Panc1 (cell line): ENCODE data around the gene EPHA8. TPM values are rescaled to one million over a fixed set of nuclear protein-coding genes. Genes with fewer than 3 reads are reported as not detected.

ENCODE experiments used
- ATAC-seq: fragments of 200-7000 bp; cut with Tn5 transposase; 2 replicates; pipeline ENCODE4 v1.9.1; 2020; ENCODE audit warnings: mild to moderate bottlenecking, moderate library complexity
- BruUV-seq: library from RNA; stranded (reverse); fragments of 400-500 nt; replicated peaks from 2 replicates; lab custom pipeline; 2021; lab: Mats Ljungman, UMichigan
- CTCF ChIA-PET: fragments of 300-600 bp; sonication (Branson Sonifier 250); formaldehyde crosslinking; loops from one replicate; lab custom pipeline; 2022; ENCODE audit warnings: antibody characterized with exemption; lab: Charles Lee
- POLR2A ChIA-PET: fragments of 300-600 bp; sonication (Branson Sonifier 250); formaldehyde crosslinking; loops from one replicate; lab custom pipeline; 2022; ENCODE audit warnings: antibody characterized with exemption; lab: Charles Lee
- DNase-seq: peaks from one replicate; pipeline ENCODE4 v3.0.0-alpha.2; 2010; ENCODE audit warnings: low read depth, low spot score
- H3K27ac ChIP-seq: 2 replicates; pipeline ENCODE4 v1.5.1; 2011; ENCODE audit warnings: mild to moderate bottlenecking, low read length, inconsistent platforms
- H3K27me3 ChIP-seq: fragments of 200-500 bp; sonication (Bioruptor generic); 2 replicates; pipeline ENCODE4 v1.6.0; 2014; ENCODE audit warnings: low read length, inconsistent platforms; ENCODE audit not compliant: control insufficient read depth, insufficient read depth
- H3K36me3 ChIP-seq: fragments of 200-500 bp; sonication (Bioruptor generic); 2 replicates; pipeline ENCODE4 v1.5.1; 2014; ENCODE audit warnings: inconsistent platforms, mild to moderate bottlenecking, low read length, moderate library complexity; ENCODE audit not compliant: control insufficient read depth, insufficient read depth
- H3K4me1 ChIP-seq: 2 replicates; pipeline ENCODE4 v1.5.1; 2011; ENCODE audit warnings: inconsistent platforms, mild to moderate bottlenecking, low read length, moderate library complexity; ENCODE audit not compliant: control insufficient read depth, insufficient read depth
- H3K4me3 ChIP-seq, 2 experiments: 2 replicates each; pipeline ENCODE4 v1.5.1; 2011 to 2012; ENCODE audit warnings: low read depth in 2 of 2, low read length in 2 of 2, mild to moderate bottlenecking in 2 of 2, inconsistent platforms in 1 of 2, moderate library complexity in 1 of 2
- H3K9me3 ChIP-seq: fragments of 200-500 bp; sonication (Bioruptor generic); 2 replicates; pipeline ENCODE4 v1.5.1; 2014; ENCODE audit warnings: low read depth, mild to moderate bottlenecking, inconsistent platforms, low read length, moderate library complexity; ENCODE audit not compliant: control insufficient read depth, insufficient read depth
- POLR2AphosphoS5 ChIP-seq: IDR thresholded peaks from 2 replicates; pipeline ENCODE4 v1.6.1; 2012; ENCODE audit warnings: mild to moderate bottlenecking, low read depth, low read length, moderate library complexity
- SIN3A ChIP-seq: IDR thresholded peaks from 2 replicates; pipeline ENCODE4 v1.6.1; 2012; ENCODE audit warnings: low read depth, mild to moderate bottlenecking, low read length, moderate library complexity, borderline replicate concordance; ENCODE audit not compliant: insufficient read depth
- TCF7L2 ChIP-seq: IDR thresholded peaks from 2 replicates; pipeline ENCODE4 v1.6.1; 2011; ENCODE audit warnings: mild to moderate bottlenecking, low read depth, low read length, inconsistent platforms
- in situ Hi-C: cut with HindIII; loops from 2 replicates; pipeline ENCODE4 v1.10.0; 2016; ENCODE audit warnings: low sequenced_read_pairs, low pct_unique_long_range_greater_than_20kb
- intact Hi-C: fragments of 100-400 bp; cut with micrococcal nuclease; formaldehyde crosslinking; loops from one replicate; pipeline ENCODE4 v1.10.0; 2022; ENCODE audit not compliant: unreplicated experiment
- total RNA-seq: library from RNA; stranded (reverse); gene quantifications from one replicate; pipeline ENCODE4 v1.2.1, GENCODE V29; 2021; ENCODE audit not compliant: unreplicated experiment
- TF ChIP-seq, protein P1 (sequence below): fragments of 450-650 bp; IDR thresholded peaks from 2 replicates; pipeline ENCODE4 v1.5.1; 2017; ENCODE audit warnings: mild to moderate bottlenecking
- TF ChIP-seq, protein P2 (sequence below), 2 experiments: IDR thresholded peaks; 2 replicates each; pipeline ENCODE4 v1.6.1; 2011 to 2012; ENCODE audit warnings: low read depth in 2 of 2, control low read depth in 1 of 2, low read length in 1 of 2, mild to moderate bottlenecking in 1 of 2, moderate library complexity in 1 of 2; ENCODE audit not compliant: insufficient read depth in 1 of 2

The EPHA8 gene
- total RNA-seq, 1 experiment from 2014 or later, result not detected

DNA sequence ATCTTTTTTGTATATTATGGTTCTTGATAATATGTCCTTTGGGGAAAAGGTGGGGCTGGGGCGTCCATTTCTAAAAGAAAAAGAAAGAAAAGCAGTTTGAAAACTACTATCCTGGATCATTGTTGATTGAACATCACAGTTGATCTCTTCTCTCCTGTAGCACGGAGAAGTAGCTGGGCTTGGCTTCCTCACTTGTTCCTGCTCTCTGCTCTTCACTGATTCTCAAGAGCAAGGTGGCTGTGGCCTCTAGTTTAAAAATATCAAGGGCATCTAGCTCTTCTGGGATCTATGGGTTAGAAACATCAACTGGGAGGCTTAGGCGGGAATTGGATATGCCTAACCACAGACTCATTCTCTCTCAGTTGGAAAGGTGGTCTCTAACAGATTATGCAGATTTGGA is 38.1 kb upstream of the EPHA8 start:
- Histone ChIP-seq H3K9me3 (no peaks in the 10 kb centered on the region), H3K27me3 (no peaks in the 10 kb centered on the region), H3K36me3 (peaks cover 7% of the 10 kb centered on the region; the same call in 1 of the 2 replicates), H3K4me1 (no peaks in the 10 kb centered on the region), H3K4me3 (no peak overlapping the region), H3K27ac (no peak overlapping the region)
- BruUV-seq, result no TSS peak
- DNase-seq (no peak), ATAC-seq (no peak)
- intact Hi-C loops, result loop anchor here (5.0 kb wide), 1 partner anchor 117 kb away; the partner anchor contains the start of gene C1QC
- in situ Hi-C loops, result no loop called here
- ChIA-PET POLR2A (no interaction called here), CTCF (no interaction called here)
- TF ChIP-seq, protein P1, sequence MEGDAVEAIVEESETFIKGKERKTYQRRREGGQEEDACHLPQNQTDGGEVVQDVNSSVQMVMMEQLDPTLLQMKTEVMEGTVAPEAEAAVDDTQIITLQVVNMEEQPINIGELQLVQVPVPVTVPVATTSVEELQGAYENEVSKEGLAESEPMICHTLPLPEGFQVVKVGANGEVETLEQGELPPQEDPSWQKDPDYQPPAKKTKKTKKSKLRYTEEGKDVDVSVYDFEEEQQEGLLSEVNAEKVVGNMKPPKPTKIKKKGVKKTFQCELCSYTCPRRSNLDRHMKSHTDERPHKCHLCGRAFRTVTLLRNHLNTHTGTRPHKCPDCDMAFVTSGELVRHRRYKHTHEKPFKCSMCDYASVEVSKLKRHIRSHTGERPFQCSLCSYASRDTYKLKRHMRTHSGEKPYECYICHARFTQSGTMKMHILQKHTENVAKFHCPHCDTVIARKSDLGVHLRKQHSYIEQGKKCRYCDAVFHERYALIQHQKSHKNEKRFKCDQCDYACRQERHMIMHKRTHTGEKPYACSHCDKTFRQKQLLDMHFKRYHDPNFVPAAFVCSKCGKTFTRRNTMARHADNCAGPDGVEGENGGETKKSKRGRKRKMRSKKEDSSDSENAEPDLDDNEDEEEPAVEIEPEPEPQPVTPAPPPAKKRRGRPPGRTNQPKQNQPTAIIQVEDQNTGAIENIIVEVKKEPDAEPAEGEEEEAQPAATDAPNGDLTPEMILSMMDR, result no peak
- TF ChIP-seq TCF7L2 (no peak), POLR2AphosphoS5 (no peak), SIN3A (no peak)
- TF ChIP-seq, protein P2, sequence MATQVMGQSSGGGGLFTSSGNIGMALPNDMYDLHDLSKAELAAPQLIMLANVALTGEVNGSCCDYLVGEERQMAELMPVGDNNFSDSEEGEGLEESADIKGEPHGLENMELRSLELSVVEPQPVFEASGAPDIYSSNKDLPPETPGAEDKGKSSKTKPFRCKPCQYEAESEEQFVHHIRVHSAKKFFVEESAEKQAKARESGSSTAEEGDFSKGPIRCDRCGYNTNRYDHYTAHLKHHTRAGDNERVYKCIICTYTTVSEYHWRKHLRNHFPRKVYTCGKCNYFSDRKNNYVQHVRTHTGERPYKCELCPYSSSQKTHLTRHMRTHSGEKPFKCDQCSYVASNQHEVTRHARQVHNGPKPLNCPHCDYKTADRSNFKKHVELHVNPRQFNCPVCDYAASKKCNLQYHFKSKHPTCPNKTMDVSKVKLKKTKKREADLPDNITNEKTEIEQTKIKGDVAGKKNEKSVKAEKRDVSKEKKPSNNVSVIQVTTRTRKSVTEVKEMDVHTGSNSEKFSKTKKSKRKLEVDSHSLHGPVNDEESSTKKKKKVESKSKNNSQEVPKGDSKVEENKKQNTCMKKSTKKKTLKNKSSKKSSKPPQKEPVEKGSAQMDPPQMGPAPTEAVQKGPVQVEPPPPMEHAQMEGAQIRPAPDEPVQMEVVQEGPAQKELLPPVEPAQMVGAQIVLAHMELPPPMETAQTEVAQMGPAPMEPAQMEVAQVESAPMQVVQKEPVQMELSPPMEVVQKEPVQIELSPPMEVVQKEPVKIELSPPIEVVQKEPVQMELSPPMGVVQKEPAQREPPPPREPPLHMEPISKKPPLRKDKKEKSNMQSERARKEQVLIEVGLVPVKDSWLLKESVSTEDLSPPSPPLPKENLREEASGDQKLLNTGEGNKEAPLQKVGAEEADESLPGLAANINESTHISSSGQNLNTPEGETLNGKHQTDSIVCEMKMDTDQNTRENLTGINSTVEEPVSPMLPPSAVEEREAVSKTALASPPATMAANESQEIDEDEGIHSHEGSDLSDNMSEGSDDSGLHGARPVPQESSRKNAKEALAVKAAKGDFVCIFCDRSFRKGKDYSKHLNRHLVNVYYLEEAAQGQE (IDR thresholded peaks at IDR 0.05; ENCODE audit: insufficient read depth in 1 of 2, low read depth in 2 of 2, low read length in 1 of 2), result no peak

DNA sequence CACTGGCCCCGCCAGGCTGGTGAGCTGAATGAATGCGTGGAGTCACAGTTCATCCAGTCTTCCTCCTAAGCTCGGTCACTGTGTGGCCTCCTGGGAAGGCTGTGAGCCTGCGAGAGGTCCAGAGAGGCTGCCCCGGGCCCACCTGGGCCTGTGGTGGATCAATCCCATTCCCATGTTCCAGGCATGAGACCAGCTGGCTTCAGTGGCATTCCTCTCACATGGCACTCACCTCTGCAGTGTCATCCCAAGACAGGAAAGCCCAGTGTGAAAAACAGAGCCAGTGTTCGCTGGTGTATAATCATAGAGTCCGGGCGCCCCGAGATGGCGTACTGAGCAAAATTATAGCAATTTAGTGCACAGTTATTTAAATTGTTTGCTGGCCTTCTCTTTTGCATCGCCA is 37.6 kb upstream of the EPHA8 start:
- H3K27me3 ChIP-seq, result no peaks in the 10 kb centered on the region
- no peak overlapping the region for H3K27ac ChIP-seq
- in situ Hi-C loops (no loop called here), intact Hi-C loops (loop anchor here (5.0 kb wide), 1 partner anchor 117 kb away; the partner anchor contains the start of gene C1QC)
- no peaks in the 10 kb centered on the region for H3K9me3 ChIP-seq
- ChIA-PET POLR2A (no interaction called here), CTCF (no interaction called here)
- peaks cover 7% of the 10 kb centered on the region; the same call in 1 of the 2 replicates for H3K36me3 ChIP-seq
- DNase-seq, result no peak
- no peak for TF ChIP-seq TCF7L2
- TF ChIP-seq SIN3A, result no peak
- TF ChIP-seq POLR2AphosphoS5, result no peak
- TF ChIP-seq, protein P1, result no peak
- TF ChIP-seq, protein P2 (IDR thresholded peaks at IDR 0.05; ENCODE audit: insufficient read depth in 1 of 2, low read depth in 2 of 2, low read length in 1 of 2), result no peak
- no peaks in the 10 kb centered on the region for H3K4me1 ChIP-seq
- no peak overlapping the region for H3K4me3 ChIP-seq
- BruUV-seq, result no TSS peak
- ATAC-seq, result no peak
